Urothelium cell line (cell line): ENCODE measurements around the gene MRPL36.

Experiments used
- DNase-seq: peaks from one replicate; pipeline ENCODE4 v3.0.0; 2011; ENCODE audit warnings: low spot score, mixed read lengths
- FAIRE-seq: peaks from 2 replicates; lab custom pipeline; 2011; peaks lifted over from hg19 to GRCh38; lab: Jason Lieb, UNC

The MRPL36 gene

DNA sequence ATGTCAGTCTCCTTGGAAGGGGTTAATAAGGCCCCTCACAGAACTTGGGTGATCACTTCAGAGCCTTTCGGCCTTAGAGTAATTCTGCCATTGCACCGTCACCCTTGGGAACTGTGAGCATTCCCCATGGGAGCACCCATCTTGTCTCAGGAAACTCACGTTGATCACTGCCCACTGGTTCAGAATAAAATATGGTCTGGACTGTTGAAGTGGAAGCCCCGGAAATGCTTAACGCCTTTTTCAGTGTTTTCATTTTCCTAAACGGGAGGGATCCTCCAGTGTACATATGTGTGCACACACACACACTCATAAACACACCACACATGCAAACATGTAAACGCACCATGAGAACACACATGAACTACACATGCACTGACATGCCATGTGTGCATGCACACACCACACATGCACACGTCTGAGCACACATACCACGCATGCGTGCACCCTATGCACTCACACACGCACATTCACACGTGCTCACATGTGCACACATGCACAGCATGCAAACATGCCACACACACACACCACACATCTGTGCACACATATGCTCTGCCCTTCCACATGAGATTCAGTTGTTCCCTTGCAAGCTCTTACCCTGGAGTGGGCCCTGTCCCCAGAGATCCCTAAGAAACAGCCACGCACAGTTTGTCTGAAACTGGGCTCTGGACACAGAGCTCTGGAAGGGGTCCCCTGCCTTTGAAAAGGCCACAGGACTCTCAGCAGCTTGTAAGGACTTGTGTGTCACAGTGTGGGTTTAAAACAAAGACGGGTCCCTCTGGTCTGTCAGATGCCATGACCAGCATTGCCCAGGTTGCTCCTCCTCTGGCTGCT lies 17.0 kb downstream of the MRPL36 start:
- FAIRE-seq, result peak; percentile 94
- no peak for DNase-seq

DNA sequence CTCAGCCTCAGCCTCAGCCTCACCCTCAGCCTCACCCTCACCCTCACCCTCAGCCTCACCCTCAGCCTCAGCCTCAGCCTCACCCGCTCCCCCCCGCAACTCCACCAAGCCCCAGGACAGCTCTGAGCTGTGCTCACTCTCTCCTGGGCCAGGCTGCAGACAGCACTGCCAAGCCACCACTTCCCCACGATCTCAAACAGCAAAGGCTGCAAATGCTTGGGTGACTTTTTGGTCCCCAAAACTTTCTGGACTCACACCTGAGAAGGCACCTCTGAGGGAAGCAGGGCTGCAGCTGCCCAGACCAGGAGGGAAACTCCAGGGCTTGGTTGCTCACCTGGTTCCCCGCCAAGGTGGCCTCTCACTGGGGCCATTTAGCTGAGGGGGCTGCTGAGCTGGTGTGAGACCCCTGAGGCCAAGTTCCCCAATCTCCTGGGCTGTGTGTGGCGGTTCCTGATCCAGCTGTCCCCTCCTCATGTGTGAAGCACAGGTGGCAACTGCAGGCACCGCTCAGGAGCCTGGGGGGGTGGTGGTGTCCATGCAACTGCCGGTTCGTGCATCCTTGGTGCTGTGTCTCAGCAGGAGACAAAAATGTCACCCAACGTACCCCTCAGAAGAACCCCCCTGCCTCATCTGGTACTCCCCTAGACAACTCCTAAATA lies 17.8 kb downstream of the MRPL36 start:
- FAIRE-seq, result no peak
- no peak for DNase-seq

DNA sequence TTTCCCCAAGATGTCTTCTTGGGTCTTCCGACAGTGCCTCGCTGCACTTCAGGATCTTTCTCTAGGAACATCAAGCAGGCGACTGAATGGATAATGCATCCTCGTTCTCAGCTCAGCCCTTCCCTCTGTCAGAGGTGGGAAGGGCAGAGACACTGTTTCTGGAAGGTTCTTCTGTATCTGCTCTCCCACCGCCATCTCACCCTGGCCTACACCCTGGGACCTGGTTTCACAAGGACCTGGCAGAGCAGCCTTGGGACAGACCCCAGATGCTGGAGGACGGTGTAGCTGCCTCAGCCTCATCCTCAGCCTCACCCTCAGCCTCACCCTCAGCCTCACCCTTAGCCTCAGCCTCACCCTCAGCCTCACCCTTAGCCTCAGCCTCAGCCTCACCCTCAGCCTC lies 18.5 kb downstream of the MRPL36 start:
- no peak for DNase-seq
- no peak for FAIRE-seq

DNA sequence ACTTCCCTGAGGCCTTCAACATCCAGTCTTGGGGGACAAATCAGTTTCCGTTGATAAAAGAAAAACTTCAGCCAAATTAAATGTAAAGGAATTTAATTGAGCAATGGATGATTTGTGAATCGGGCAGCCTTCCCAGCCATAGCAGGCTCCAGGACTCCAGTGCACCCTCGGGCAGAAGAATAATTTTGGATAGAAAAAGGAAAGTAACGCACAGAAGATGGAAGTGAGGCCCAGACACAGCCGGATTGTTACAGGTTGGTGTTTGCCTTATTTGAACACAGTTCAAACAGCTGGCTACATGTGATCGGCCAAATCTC lies 19.1 kb downstream of the MRPL36 start:
- no peak for FAIRE-seq
- DNase-seq, result no peak

DNA sequence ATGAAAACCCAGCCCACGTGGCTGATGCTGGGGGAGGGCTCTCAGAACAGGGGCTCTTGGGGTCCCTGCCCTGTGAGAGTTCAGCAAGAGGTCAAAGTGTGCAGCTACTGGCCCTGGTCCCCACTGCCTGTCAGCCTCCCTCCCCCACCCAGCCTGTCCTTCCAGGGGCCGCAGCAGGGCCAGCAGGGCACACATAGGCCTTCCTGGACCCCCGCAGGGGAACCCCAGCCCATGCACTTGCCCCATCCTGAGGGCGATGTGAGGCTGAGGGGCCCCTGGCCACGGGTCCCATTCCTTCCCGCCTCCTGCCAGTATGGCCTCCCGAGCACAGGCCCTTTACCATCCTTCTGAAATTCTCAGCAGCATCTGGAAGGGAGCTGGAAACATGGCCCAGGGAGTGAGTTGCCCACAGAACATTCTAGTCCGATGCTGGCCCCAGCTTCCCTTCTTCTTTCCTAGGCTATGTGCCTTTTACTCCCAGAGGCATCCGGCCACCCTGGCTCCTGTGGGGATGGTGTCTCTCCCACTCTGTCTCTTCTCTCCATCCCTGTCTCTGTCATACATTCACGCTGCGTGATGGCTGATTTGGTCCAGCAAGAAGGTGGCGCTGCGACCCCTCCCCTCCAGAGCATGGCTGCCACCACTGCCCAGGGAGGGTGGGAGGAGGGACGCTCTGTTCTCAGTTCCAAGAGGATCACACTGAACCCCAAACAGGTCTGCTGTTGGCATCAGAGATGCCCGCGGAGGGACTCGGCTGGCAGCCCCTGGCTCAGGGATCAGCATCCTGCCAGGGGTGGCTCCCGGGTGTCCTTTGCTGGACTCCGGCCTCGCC lies 19.6 kb downstream of the MRPL36 start:
- DNase-seq (no peak), FAIRE-seq (no peak)

DNA sequence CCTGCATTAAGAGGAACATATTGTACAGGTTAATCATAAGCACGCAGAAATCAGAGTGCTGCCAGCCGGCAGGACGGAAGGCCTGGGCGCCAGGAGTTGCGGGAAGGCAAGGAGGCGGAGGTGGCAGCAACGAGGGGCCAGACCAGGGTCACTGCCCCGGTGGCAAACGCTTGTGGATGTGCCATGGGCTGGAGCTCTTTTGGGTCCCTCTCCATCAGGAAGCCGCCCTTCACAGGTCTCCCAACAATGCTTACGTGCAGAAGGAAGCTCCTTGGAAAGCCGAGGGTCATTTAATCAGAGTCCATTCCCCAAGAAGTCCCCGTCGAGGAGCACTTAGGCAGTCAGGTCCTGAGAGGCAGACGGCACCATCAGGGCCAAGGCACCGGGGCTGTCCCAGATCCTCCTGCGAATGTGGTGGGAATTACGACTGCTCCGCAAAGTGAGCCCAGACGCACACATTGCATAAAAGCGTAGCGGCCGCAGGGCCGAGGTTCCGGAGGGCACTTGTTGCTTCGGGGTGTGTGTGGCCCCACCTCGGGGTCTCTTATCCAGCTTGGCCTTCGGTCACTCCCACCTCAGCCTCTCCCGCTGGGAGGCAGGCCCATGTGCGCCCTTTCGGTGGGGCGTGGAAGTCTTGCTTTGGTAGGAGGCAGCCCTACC lies 20.5 kb downstream of the MRPL36 start:
- FAIRE-seq (no peak), DNase-seq (no peak)

DNA sequence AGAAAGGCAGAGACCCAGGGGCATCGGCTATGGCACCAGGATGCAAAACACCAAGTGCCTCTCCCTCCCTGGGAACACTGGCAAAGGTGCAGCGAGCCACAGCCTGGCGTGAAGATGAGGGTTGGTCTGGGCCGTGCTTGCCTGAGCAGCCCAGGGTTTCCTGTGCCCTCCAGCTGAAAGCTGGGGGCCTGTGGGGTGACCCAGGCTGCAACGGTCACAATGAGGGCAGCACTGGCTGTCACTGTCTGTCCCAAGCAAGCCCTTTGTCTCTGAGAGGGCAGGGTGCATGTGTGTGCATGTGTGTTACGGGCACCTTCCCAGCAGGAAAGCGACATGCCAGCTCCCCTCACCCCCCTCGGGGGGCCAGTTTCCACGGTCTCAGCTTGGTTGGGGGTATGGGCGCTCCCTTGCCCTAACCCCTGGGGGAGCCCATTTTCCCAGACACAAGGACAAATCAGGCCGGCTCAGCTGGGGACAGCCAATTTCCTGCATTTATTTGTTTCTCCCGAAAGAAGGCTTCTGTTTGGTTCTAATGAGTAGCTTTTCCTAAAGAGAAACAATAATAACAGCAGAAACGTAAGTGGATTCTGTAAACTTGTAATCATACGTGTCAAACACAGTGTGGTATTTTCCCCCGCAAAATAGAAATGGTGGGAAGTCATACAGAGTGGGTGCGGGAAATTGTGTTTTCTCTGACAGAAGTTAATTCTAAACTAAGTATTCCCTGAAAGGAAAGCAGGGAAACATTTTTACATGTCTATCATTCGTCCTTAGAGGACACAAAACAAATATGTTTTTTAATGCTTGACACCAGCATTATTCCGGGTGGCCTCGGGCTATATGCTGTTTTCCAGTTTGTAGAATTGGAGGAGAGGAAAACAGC lies 21.3 kb downstream of the MRPL36 start:
- DNase-seq (no peak), FAIRE-seq (no peak)

DNA sequence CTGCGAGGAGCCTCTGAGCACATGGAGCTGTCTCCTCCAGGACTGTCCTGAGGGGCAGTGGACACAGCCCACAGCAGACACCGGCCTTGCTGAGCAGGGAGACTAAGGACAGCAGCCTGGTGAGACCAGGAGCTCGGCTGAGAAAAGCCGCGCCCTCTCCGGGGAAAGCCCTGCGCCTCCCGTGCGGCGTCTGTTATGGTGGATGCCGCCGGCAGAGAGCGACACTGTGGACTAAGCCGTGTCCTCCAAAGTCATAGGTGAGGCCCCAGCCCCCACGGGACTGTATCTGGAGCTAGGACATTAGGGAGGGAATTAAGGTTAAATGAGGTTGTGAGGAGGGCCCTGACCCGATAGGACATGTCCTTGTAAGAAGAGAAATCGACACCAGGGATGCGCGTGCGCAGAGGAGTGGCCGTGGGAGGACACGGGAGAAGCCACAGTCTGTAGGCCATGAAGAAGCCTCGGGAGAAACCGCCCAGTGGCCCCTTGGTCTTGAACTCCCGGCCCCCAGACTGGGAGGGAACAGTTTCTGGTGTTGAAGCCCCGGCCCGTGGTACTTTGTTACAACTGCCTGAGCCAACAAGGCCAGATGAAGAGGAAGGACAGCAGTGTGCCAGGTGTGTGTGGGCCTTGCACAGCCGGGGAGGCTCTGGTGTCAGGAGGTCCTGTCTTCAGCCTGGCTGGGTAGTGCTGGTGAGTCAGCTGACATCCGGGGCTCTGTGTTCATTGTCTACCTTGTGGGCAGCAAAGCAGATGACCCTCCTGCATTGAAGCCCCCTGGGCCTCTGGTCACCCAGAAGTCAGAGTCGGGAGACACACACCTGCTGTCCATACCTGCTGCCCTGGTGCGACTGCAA lies 22.1 kb downstream of the MRPL36 start:
- FAIRE-seq (no peak), DNase-seq (no peak)

DNA sequence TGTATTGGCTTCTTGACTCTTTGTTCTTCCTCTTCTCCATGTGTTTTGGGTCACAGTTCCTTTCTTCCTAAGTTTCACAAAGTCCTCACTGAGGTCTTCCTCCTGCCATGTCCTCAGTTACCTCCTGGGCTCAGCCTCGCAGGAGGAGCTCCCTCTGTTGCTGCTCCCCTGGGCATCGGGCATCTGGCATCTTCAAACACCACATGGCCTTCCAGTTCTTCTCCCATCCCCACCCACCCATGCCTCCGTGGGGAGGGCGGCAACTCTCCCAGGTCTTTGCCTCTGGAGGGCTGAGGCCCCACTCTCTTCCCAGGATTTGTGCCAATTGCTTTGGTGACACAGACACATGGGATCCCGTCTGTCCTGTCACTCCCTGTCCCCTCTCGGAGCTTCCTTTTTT lies 22.8 kb downstream of the MRPL36 start:
- DNase-seq, result no peak
- FAIRE-seq, result no peak

DNA sequence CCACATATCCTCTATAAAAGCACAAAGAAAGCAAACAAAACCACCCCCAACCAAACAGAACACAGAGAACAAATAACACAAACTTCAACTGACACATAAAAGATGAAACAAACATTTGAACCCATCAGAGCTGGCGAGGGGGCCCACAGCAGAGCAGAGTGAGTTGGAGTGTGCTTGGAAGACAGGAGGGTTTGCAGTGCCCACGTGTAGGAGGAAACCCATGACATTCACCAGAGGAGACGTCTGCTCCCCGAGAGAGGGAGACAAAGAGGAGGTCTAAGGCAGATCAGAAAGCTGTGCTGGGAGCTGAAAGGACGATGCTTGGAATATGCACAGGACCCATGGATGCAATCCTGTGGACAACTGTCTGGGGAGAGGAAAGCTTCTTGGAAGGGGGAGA lies 27.0 kb downstream of the MRPL36 start:
- peak; percentile 36 for DNase-seq
- FAIRE-seq, result no peak

DNA sequence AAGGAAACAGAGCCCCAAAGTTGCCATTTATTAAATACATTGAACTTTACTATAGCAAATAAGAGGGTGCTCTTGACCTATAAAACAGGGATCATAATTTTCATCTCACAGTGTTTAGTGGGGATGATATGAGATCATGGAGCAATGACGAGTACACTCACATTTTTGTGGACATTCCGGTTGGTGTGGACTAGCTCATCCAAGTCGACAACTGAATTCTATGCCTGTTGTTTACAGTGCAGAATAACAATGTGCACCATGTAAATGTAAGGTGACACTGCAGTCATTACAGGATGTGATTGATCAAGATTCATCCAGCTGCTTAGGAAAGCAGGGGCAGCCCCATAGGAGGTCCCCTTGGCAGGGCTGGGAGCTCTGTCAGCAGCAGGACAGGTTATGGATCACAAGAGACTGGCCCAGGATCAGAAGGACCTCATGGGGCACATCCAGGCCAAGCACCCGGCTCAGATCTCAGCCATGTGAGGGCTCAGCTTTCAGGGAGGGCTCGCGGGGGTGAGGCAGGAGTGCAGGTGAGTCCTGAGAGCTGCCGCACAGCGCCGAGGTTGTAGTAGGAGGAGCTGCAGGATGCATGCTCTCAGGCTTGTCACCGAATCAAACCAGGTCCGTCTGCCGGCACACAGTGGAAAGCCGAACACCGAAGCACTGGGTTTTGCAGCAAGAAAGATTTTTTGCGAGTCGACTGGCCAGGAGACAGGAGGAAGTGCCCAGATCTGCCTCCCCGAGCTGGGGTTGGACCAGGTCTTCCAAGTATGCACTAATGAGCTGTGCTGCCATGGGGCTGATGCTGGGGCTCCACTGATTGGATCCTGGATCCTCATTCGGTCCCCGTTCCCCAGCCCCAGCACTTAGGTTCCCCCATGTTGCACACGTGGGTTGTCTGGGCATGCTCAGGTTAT lies 28.2 kb downstream of the MRPL36 start:
- no peak for FAIRE-seq

DNA sequence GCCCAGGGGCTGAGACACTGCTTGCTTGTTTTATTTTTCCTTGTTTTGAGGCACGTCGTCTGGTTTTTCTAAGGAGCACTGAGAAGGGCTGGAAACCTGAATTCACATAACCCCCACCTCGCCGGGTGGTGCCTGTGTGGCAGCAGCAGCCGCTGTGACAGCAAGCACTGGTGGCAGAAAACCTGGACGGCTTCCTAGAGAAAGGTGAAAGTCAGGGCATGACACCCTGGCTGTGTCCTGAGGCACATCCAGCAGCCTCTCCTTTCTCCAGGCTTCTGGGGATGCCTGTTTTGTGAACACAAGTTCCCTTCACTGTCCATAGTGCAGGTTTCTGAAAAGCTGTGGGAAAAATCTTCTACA lies 29.2 kb downstream of the MRPL36 start:
- DNase-seq (no peak), FAIRE-seq (no peak)

More for the DNA sequence above, 28.2 kb downstream of the MRPL36 start:
- DNase-seq, result no peak

DNA sequence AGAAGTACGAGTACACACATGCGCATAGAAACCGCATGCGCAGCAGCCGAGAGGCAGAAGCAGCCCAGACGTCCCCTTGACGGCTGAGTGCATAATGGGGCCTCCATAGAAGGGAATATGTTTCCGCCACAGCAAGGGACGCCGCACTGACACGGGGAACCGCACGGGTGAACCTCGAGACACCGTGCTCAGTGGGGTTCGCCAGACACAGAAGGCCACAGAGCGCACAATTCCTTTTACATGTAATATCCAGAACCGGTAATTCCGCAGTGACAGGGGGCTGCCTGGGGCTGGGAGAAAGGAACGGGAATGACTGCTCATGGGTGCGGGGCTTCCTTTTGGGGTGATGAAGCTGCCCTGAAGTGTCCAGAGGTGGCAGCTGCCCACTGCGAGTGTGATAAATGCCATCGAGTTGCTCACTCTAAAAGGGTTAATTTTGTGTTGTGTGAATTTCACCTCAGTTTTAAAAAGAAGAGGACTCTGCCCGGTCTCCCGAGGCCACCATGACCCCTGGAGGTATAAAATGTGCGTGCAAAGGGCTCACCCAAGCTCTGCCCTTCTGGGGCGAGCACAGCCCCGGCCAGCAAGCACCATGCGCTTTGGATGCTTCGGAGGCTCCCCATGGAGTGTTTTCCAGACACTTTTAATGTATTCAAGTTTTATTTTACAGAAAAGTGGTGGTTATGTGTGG lies 29.7 kb downstream of the MRPL36 start:
- FAIRE-seq, result no peak
- DNase-seq, result no peak

DNA sequence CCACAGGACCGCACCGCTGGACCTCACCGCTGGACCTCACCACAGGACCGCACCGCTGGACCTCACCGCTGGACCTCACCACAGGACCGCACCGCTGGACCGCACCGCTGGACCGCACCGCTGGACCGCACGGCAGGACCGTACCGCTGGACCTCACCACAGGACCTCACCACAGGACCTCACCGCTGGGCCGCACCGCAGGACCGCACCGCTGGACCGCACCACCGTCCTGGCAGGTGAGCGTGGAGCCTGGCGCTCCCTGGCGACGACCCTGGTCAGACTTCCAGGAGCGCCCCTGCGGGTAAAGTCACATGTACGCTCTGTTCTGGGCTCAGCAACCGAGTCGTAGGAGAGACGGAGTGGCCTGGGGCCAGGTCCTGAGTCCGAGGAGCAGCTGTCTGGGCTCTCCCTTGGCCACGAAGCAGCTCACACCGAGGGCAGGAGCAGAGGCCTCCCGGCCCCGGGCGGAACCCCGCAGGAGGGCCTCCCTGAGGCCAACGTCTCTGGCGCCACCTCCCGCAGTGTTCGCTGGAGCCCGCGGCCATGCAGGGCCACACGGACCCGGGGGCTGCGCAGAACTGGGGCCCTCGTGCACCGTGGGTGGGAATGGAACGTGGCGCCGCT lies 30.5 kb downstream of the MRPL36 start:
- FAIRE-seq (no peak), DNase-seq (no peak)

DNA sequence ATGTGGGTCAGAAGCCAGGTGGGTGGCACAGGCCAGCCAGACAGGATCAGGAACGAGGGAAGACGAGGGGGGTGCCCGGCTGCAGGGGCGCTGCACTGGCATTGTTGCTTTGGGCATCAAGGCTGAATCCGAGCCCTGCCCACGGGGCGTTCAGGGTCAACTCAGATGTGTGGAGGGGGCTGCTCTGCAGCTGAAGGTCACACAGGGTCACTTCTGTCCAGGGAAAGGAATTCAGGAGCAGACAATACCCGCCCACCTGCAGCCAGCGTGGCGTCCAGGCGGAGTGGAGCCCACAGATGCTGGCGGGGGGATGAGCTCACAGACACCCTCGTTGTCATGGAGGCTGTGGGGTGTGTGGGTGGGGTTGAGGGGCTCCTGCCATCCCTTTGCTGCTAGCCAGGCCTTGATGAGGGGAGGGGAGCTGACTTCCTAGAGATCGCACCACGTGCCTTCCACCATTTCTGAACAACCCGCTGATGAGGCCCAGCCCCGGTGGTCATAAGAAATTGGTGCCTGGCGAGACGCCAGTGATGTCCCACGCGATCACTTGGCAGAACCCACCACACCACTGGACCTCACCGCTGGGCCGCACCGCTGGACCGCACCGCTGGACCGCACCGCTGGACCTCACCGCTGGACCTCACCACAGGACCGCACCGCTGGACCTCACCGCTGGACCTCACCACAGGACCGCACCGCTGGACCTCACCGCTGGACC lies 31.2 kb downstream of the MRPL36 start:
- DNase-seq (no peak), FAIRE-seq (no peak)

DNA sequence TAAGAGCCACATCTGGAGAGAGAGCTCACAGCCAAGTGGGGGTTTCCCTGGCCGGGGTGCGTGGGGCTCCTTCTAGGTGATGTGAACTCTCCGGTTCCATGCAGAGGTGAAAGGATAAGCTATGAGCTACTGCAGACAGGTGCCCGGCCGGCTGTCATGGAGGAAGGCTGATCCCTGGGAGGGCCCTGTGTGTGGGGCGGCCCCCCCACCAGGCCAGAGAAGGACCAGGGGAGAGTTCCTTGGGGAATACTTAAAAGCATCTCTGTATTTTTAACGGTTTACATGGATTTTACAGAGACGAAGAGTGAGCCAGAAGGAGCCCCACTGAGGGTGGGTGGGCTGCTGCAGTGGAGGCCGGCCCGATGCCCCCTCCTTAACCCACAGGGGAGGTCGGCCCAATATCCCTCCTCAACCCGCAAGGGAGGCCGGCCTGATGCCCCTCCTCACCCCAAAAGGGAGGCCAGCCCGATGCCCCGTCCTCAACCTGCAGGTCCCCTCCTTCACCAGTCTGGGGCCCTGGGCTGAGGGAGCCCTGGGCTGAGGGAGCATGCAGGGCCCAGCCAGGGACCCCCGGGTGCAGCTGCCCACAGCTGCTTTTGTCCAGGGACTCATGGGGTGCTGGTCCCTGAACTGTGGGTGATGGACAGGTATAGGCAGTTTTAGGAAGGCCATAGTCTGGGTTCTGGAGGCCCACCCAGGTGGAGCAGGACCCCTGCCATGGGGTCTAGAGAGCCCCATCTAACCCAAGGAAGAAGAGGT lies 31.9 kb downstream of the MRPL36 start:
- DNase-seq (no peak), FAIRE-seq (no peak)
